Activated naive CD4-positive, alpha-beta T cell treated with anti-CD3 and anti-CD28 coated beads, Interleukin-2, amount 50 U/mL, for 16 hours (primary cell): ENCODE data around the gene MTHFD1.
"Not testable (repeated sequence)": the region's sequence is repeated elsewhere in the genome, so short reads cannot be mapped to it uniquely, and the experiment has no call there.

ENCODE experiments used
- DNase-seq: peaks from one replicate; pipeline ENCODE4 v3.0.0-alpha.2; 2020

Gene MTHFD1

DNA sequence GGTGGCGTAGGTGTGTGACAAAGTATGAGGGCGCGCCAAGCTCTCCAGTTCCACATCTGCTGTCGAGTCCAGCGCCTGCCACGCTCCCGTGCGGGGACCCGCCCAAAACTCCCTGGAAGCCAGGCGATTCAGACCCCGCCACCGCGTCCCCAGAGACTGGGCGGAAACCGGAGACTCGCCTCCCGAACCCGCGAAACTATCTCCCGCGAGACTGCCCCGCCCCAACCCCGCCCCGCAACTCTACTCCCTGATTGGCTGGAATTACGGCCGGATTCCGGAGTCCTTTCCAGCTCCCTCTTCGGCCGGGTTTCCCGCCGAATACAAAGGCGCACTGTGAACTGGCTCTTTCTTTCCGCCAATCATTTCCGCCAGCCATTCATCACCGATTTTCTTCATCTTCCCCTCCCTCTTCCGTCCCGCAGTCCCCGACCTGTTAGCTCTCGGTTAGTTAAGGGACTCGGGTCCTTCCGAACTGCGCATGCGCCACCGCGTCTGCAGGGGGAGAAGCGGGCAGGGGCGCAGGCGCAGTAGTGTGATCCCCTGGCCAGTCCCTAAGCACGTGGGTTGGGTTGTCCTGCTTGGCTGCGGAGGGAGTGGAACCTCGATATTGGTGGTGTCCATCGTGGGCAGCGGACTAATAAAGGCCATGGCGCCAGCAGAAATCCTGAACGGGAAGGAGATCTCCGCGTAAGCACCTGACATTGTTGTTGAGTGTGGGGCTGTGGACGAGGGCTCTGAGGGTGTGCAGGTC, at the start of gene MTHFD1:
Gene MTHFD1, plus strand, starts transcription at position 572 of the 751 bp plus-strand sequence. Its CDS starts 75 bp downstream, at position 647.
- peak; percentile 97 for DNase-seq

DNA sequence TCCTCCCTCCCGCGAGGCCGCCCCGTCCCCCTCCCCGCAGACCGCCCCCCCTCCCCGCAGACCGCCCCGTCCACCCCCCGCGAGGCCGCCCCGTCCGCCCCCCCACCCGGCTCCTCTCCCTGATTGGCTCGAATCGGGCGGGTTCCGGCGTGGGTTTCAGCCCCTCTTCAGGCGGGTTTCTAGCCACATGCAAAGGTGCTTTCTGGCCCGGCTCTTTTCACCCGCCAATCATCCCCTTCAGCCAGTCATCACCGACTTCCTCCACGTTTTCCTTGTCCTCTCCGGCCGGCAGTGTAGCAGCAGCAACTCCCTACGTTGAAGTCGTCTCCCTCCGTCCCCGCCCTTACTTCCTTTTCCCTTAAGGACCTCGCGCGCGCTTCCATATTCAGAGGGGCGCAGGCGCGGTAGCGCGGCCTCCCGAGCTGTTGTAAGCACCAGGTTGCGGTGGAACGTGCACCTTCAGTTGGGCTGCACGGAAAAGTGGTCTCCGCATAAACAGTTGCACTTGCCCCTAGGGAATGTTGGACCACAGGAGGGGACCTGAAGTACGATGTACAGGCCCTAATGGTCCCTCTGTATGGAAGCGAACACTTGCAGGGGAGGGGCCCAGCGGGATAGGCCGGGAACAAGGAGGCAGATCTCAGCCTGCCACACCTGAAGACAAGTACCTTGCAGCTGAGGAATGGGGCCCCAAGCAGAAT, 49.4 kb upstream of the MTHFD1 start:
- peak; percentile 88 for DNase-seq

DNA sequence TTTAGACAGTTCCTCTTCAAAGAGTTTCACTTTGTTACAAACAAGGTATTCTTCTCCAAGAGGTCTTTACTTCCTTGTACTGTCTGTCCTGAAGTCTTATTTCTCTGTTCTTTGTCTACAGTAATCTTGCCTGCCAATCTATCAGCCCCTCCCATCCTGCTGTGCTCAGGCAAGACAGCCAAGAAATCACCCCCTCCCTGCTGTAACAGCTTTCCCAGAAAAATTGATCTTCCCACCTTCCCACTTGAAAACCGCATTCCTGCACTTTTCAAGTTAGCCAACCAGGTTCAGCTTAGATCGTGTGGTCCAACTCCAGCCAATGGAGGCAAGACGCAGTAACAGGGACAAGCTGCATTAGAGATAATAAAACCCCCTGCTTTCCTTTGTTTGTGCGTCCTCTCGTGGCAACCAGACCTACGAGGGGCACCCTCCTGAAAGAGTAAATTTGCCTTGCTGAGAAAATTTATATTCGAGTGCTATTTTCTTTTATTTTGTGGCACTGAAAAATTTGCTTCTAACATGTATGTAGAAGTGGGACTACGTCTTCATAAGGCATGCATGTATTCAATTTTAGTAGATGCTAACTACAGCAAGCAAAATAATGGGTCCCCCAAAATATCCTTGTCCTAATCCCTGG, 47.5 kb upstream of the MTHFD1 start:
- no peak for DNase-seq

DNA sequence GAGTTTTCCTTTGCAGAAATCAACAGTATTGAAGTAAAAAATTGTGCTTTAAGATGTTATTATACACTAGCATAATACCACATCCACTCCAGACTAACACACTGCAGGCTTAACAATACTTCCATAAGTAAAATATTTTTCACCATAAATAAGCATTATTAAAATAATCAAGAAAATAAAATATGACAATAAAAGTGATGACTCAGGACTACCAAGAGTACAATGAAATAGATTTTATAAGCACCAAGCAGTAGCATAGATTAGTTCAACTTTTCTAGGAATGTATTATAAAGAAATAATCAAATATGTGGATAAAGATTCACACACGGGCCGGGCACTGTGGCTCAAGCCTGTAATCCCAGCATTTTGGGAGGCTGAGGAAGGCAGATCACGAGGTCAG, 40.4 kb upstream of the MTHFD1 start:
- no peak for DNase-seq

DNA sequence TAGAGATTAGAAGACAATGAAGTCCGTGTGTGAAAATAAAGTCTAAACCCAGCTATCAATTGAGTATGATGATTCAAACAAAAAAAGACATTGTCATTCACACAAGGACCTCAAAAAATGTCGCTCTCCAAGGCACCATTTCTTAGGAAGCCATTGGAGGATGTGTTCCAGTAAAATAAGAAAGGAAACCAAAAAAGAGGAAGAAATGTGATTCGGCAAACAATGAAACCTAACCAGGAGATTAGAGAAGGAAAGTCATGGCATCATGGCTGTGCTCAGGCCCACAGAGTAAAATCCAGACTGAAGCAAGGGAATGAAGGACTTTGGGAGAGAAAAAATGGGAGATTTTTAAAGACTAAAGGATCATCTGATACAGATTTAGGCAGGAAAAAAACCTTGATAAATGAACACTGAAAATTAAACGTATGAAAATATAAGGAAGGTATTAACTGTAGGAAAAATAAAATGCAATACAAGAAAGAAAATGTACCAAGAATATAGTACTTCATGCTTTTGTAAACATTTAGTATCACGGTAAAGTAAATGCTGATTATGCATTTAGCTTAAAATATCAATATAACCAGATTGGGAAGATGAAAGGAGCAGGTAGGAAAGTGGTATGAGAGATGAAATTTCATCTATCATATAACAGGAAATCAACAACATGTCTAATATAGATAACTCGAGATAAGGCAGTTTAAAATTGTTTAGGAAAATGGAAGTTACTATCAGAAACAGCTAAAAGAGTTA, 38.2 kb upstream of the MTHFD1 start:
- no peak for DNase-seq

DNA sequence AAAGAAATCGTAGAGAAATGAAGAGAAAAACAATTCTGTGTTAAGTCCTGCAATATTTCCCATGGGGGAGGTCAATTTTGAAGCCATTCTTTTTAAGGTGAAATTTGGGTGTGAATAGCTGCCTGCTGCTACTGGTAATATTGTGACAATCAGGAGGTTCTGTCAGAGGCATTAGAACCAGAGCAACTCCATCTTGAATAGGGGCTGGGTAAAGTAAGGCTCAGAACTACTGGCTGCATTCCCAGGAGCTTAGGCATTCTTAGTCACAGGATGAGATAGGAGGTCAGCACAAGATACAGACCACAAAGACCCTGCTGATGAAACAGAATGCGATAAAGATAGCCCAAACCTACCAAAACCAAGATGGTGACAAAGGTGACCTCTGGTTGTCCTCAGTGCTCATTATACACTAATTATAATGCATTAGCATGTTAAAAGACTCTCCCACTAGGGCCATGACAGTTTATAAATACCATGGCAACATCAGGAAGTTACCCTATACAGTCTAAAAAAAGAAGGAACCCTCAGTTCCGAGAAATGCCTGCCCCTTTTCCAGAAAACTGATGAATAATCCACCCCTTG, 24.8 kb upstream of the MTHFD1 start:
- DNase-seq: no peak

DNA sequence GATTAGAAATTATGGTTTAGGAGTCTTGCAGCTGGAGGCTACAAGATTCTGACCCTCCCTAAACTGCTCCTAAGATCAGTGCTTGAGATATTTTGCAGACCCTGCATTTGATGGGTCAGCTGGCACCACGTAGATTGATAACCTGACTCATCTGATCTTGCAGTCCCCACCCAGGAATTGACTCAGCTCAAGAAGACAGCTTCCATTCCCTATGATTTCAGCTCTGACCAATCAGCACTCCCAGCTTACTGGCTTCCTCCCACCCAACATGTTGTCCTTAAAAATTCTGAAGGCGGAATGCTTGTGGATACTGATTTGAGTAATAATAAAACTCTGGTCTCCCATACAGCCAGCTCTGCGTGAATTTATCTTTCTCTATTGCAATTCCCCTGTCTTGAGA, 23.2 kb upstream of the MTHFD1 start:
- no peak for DNase-seq

DNA sequence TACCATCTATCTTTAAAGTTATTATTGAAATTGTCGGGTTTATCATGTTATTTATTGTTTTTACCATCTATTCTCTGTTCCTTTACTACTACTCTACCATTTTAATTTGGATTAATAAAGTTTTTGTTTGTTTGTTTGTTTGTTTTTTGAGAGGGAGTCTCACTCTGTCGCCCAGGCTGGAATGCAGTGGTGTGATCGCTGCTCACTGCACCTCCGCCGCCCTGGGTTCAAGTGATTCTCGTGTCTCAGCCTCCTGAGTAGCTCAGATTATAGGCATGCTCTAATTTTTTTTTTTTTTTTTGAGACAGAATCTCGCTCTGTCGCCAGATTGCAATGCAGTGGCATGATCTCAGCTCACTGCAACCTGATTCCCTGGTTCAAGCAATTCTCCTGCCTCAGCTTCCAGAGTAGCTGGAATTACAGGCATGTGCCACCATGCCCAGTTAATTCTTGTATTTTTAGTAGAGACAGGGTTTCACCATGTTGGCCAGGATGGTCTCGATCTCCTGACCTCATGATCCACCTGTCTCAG, 22.7 kb upstream of the MTHFD1 start:
- not testable (repeated sequence) for DNase-seq

DNA sequence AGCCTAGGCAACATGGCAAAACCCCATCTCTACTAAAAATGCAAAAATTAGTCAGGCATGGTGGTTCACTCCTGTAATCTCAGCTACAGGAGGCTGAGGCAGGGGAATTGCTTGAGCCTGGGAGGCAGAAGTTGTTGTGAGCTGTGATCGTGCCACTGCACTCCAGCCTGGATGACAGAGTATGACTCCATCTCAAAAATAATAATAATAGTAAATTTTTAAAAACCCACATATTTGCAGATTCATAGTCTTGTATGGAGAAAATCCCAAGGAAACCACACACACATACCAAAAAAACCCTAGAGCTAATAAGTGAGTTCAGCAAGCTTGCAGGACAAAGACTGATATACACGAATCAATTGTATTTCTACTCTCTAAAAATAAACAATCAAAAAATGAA, 19.0 kb upstream of the MTHFD1 start:
- no peak for DNase-seq

DNA sequence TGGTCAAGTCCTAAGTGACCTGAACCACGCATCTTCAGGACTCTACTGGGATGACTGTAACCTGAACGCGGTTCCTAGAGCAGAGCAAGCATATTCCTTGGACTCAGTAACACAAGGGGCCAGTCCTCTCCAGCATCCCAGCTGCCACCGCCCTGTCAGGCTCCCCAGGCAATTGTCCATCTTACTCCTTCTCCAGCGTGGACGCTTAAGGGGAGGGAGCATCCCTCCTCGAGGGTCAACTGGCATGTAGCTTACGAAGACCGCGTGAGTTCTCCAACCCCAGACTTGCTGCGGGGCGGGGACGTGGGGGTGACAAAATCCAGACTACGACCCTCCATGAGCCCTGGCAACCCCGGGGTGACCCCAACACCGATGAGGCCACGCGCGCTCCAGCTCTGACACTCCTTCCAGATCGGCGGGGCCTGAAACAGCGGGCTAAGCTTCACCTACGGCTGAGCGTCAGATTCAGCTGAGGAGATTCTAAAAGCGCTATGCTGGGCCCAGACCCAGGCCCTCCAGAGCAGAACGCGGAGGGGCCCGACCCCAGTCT, 846 bp upstream of the MTHFD1 start:
- no peak for DNase-seq

DNA sequence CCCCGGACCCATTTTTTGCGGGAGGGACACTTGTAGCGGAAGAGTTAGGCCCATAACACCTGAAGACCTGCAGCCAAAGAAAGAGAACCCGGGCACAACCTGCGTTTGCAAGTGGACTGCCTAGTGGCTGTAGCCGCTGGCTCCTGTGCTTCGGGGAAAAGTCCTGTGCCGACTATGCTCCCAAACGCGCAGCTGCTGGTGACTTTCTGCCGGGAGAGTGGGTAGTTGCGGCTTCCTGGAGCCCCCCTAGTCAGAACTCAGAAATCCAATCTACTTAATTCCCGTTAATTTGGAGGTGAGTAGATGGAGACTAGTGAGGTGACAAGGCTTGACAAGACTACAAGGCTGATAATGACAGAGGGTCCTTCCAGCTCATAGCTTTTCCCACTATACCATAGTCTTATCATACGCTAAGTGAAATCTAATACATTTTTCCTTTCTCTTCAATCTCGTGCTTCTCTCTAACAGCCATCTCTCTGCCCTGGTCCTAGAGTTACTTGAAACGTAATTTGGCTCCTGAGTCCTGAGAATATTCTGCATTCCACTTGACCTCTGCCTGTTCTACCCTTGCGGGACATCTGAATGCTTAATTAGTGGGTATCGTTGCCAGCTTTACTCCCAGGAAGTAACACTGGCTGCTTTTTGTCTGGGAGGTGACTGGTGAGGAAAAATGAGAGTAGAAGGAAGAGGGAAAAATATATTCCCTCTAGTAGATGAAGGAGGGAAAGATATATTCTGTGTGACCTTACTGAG, 556 bp downstream of the MTHFD1 start:
- DNase-seq: no peak

DNA sequence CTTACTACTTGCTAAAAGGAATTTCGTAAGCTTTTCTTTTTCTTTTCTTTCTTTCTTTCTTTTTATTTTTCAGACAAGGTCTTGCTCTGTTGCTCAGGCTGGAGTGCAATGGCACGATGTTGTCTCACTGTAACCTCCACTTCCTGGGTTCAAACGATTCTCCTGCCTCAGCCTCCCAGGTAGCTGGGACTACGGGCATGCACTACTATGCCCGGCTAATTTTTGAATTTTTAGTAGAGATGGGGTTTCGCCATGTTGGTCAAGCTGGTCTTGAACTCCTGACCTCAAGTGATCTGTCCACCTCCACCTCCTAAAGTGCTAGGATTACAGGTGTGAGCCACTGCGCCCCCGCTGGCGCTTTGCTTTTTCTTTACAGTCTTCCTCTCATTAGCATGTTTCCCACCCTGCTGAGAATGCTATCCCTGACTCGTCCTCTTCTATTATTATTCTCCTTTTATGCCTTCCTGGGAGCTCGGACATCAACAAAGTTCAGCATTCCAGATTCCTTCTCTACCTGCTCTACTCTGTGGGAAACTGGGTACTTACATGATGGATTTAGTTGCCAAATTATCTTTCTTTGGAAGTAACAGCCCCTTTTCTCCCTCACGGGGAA, 3.1 kb downstream of the MTHFD1 start:
- no peak for DNase-seq

DNA sequence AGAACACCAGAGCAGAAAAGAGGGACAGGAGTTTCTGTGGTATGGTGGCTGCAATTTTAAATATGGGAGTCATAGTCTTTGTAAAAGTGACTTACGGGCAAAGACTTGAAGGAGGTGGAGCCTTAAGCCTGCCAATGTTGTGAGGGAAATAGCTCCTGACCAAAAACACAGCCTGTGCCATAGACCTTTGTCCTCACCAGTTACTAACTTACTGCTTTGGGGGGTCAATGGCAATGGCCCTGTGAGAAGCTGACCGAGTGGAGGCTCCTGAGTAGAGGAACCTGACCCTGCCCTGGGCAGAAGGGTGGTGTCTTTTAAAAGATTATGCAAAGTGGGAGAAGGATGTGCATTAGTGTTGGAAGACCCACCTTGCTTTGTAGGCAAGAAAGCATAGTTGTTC, 3.8 kb downstream of the MTHFD1 start:
- no peak for DNase-seq

DNA sequence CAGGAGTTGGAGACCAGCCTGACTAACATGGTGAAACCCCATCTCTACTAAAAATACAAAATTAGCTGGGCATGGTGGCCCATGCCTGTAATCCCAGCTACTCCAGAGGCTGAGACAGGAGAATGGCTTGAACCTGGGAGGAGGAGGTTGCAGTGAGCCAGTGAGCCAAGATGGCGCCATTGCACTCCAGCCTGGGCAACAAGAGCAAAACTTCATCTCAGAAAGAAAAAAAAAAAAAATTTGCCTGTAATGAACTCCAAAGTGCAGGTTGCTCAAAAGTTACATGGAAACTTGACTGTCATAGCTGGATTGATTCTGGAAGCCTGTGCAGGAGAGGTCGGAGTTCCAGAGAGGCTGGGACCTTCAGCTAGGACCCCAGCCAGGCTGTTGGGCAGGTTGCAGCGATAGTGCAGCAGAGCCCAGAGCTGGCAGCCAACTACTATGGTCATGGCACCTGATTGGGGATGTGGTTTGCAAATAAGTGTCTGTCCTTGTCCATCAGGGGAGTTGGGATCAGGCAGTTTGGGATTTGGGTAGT, 5.1 kb downstream of the MTHFD1 start:
- DNase-seq: not testable (repeated sequence)

DNA sequence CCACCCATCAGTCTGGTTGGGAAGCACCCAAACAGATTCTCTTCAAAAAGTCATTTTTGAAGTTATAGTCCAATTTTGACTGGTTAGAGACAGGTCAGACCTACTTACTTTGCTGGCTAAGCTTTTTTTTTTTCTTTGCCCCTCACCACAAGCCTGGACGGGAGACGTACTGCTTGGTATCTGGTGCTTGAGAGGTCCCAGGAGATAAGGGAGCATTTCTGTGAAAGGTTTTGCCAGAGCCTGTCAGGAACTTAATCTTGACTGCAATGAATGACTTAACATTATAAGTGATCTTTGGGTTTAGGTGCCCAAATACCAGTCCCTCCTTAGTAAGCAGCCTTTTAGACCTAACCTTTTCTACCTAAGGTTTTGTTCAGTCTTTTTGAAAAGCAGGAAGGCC, 6.3 kb downstream of the MTHFD1 start:
- DNase-seq: no peak

DNA sequence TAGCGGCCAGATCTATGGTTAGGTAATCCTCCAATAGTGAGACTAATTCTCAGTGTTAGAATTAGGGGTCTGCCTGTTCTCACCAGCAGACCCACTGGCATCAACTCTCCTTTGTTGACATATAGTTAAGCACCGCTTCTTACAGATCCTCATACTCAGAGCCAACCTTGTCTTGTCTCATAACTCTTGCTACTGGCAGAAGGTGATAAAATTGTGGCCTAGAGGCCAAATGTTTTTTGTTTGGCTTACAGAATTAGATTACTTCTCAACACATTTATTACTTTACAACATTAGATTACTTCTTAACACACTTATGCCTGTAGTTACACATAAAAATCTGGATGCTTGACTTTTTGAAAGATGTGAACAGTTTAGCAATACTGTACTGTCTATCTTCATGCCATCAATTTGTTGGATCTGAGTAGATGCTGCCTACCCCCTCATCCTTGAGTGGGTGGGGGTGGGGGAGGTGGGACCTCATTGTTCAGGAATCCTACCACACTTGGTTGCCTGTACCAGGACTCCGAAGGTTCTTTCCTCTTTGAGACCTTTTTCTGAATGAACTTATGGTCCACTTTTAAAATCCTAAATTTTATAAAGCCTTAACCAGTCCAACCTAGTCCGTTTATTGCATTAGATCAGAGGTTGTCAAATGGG, 7.0 kb downstream of the MTHFD1 start:
- no peak for DNase-seq

DNA sequence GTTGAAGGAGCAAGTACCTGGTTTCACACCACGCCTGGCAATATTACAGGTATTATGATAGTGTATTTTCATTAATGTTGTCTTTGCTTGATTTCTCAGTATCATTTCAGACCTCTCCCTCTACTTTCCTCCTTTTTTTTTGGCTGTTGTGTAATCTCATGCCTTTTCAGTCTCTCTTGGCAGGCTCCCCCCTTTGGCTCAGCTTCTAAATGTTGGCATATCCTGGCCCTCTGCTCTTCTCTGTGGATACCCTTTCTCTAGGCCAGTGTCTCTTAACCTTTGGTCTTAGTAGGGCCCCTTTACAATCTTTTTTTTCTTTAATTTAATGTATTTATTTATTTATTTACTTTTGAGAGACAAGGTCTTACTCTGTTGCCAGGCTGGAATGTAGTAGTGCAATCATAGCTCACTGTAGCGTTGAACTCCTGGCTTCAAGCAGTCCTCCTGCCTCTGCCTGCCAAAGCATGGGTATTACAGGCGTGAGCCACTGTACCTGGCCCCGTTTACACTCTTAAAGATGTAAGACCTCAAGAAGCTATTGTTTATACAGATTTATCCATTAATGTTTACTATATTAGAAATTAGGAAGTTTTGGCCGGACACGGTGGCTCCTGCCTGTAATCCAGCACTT, 12.8 kb downstream of the MTHFD1 start:
- no peak for DNase-seq

DNA sequence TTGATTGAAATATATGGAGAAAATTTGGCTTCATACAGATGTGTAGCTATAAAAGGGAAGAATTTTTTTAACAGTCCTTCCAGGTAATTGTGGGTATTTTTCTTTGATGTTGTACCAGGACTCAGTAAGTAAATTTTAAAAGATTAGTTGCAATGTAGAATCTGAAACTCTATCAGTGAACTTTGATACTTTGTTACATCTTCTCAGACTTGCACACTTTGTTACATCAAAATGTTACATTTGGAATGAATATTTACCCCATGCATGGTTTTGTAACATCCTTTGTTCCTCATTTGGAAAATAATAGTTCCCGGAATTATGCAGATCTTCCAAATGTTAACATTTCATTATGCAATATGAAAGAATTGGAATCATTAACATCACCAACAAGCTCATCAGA, 13.8 kb downstream of the MTHFD1 start:
- no peak for DNase-seq

DNA sequence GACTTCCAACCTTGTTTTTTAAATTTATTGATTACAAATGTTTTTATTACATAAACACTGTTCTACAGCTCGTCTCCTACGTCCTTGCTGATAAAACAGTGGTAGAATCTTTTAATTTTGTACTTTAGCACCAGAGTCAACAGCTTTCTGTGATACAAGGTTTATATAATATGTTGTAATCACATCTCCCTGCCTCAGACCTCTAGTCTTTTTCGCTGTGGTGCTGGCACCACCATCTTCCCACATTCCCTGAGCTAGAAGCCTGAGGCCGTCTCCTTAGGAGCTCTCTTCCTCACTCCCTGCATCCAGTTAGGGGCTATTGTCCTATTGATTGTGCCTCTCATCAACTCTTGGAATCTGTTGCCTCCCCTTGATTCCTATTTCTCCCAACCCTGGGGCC, 17.1 kb downstream of the MTHFD1 start:
- DNase-seq: no peak

DNA sequence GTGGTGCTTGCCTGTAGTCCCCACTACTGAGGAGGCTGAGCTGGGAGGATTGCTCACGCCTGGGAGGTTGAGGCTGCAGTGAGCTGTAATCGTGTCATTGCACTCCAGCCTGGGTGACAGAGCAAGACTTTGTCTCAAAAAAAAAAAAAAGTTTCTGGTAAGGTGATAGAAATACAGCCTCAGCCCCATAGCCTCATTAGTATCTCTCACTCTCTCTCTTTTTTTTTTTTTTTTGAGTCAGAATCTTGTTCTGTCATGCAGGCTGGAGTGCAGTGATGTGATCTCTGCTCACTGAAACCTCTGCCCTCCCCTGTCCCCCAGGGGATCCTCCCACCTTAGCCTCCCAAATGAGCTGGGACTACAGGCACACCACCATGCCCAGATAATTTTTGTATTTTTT, 19.2 kb downstream of the MTHFD1 start:
- no peak for DNase-seq
